BJ (cell line): ENCODE results near the gene HOXA9. TPM values are rescaled to one million over a fixed set of nuclear protein-coding genes. Genes with fewer than 3 reads are reported as not detected.

ENCODE experiments used
- CTCF ChIA-PET: fragments of 350-600 bp; formaldehyde crosslinking; extraction: SDS; loops from one replicate; lab custom pipeline; 2021; ENCODE audit warnings: antibody characterized with exemption, inconsistent platforms; lab: Yijun Ruan, JAX
- POLR2A ChIA-PET: fragments of 300-600 bp; sonication (Branson Sonifier 250); formaldehyde crosslinking; extraction: SDS; loops from one replicate; lab custom pipeline; 2021; ENCODE audit warnings: antibody characterized with exemption; lab: Charles Lee
- DNase-seq: peaks from one replicate; pipeline ENCODE4 v3.0.0-alpha.2; 2011; ENCODE audit warnings: low read depth
- H3K27me3 ChIP-seq: 2 replicates; pipeline ENCODE4 v1.6.0; 2011; ENCODE audit warnings: low read length; ENCODE audit not compliant: control insufficient read depth, insufficient read depth
- H3K36me3 ChIP-seq: 2 replicates; pipeline ENCODE4 v1.5.1; 2011; ENCODE audit warnings: low read length; ENCODE audit not compliant: control insufficient read depth, insufficient read depth
- H3K4me3 ChIP-seq: 2 replicates; pipeline ENCODE4 v1.5.1; 2011; ENCODE audit warnings: low read depth, mild to moderate bottlenecking, control low read depth, low read length
- CTCF ChIP-seq: IDR thresholded peaks from 2 replicates; pipeline ENCODE4 v1.5.1; 2011; ENCODE audit warnings: low read depth, mild to moderate bottlenecking, control low read depth, inconsistent platforms, low read length, moderate library complexity; ENCODE audit not compliant: insufficient read depth
- polyA plus RNA-seq: library from polyadenylated mRNA; depleted of rRNA; stranded (reverse); fragments of >200 nt; gene quantifications from 2 replicates; pipeline ENCODE4 v1.2.3, GENCODE V29; 2011

The HOXA9 gene
- polyA plus RNA-seq, 1 experiment, result 15.0 TPM

- POLR2A ChIA-PET, result no interaction called here
These were observed 38.1 kb upstream of the HOXA9 start for GRCh38 chr7:27203365-27203953.

GRCh38 chr7:27202862-27203134, 37.5 kb upstream of the HOXA9 start:
- no peak for DNase-seq
- Histone ChIP-seq H3K36me3 (no peaks in the 10 kb centered on the region), H3K27me3 (no peaks in the 10 kb centered on the region), H3K4me3 (no peak overlapping the region)
- TF ChIP-seq CTCF, result no peak
- CTCF ChIA-PET, result interaction anchor here (1.1 kb wide), 1 partner anchor 9 kb away, joined by 4 read pairs; no protein-coding TSS in a partner anchor
- POLR2A ChIA-PET, result no interaction called here

More at GRCh38 chr7:27203365-27203953, 38.1 kb upstream of the HOXA9 start:
- no peak for TF ChIP-seq CTCF
- Histone ChIP-seq H3K27me3 (no peaks in the 10 kb centered on the region), H3K4me3 (no peak overlapping the region), H3K36me3 (no peaks in the 10 kb centered on the region)
- DNase-seq, result no peak
- CTCF ChIA-PET, result interaction anchor here (1.1 kb wide), 1 partner anchor 8 kb away, joined by 4 read pairs; no protein-coding TSS in a partner anchor

GRCh38 chr7:27202018-27202861, 36.9 kb upstream of the HOXA9 start:
- POLR2A ChIA-PET, result interaction anchor here (0.6 kb wide), 1 partner anchor 17 kb away, joined by 3 read pairs; the partner anchor contains the start of gene HOXA11
- no peak for DNase-seq
- CTCF ChIA-PET, result interaction anchor here (1.1 to 4.1 kb wide), 4 partner anchors 8 to 484 kb away, joined by 3 to 23 read pairs (median 4); no protein-coding TSS in a partner anchor
- TF ChIP-seq CTCF, result no peak
- no peaks in the 10 kb centered on the region for H3K36me3 ChIP-seq
- H3K27me3 ChIP-seq, result no peaks in the 10 kb centered on the region
- peak overlapping the region; percentile 16 for H3K4me3 ChIP-seq

GRCh38 chr7:27201580-27202017, 36.3 kb upstream of the HOXA9 start:
- POLR2A ChIA-PET, result interaction anchor here (0.6 kb wide), 1 partner anchor 16 kb away, joined by 3 read pairs; the partner anchor contains the start of gene HOXA11
- no peak for TF ChIP-seq CTCF
- no peak for DNase-seq
- CTCF ChIA-PET, result interaction anchor here (1.2 to 4.1 kb wide), 4 partner anchors 9 to 485 kb away, joined by 3 to 23 read pairs (median 4); no protein-coding TSS in a partner anchor
- Histone ChIP-seq H3K36me3 (no peaks in the 10 kb centered on the region), H3K27me3 (no peaks in the 10 kb centered on the region), H3K4me3 (peak overlapping the region; percentile 55)
